Stimulated activated naive CD8-positive, alpha-beta T cell treated with anti-CD3 and anti-CD28 coated beads, Interleukin-15, Interleukin-2, amounts not matched to agents 100 U/mL and 50 U/mL, for 24 hours (primary cell): ENCODE measurements around the gene FOXL2.

Experiments used
- ATAC-seq: fragments of 150-1000 bp; cut with Tn5 transposase; one replicate; pipeline ENCODE4 v1.10.0; 2021
- DNase-seq: peaks from one replicate; pipeline ENCODE4 v3.0.0; 2021

FOXL2 gene

DNA sequence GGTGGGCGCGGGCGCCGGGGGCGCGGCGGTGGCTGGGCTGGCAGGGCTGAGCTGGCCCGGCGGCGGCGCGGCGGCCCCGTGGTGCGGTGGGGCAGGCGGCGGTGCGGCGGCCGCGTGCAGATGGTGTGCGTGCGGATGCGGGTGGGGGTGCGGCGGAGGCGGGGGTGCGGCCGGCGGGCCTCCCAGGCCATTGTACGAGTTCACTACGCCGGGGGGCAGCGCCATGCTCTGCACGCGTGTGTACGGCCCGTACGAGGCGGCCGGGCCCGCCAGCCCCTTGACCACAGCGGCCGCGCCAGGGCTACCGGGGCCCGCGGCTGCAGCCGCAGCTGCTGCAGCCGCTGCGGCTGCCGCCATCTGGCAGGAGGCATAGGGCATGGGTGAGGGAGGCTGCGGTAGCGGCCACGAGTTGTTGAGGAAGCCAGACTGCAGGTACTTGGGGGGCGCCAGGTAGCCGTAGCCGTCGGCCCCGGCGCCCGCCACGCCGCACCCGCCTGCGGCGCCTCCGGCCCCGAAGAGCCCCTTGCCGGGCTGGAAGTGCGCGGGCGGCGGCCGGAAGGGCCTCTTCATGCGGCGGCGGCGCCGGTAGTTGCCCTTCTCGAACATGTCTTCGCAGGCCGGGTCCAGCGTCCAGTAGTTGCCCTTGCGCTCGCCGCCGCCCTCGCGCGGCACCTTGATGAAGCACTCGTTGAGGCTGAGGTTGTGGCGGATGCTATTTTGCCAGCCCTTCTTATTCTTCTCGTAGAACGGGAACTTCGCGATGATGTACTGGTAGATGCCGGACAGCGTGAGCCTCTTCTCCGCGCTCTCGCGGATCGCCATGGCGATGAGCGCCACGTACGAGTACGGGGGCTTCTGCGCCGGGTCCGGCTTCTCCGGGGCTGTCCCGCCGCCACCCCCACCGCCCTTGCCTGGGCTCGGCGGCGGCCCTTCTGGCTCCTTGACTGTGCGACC, 951 bp downstream of the FOXL2 start:
- DNase-seq (no peak), ATAC-seq (no peak)

DNA sequence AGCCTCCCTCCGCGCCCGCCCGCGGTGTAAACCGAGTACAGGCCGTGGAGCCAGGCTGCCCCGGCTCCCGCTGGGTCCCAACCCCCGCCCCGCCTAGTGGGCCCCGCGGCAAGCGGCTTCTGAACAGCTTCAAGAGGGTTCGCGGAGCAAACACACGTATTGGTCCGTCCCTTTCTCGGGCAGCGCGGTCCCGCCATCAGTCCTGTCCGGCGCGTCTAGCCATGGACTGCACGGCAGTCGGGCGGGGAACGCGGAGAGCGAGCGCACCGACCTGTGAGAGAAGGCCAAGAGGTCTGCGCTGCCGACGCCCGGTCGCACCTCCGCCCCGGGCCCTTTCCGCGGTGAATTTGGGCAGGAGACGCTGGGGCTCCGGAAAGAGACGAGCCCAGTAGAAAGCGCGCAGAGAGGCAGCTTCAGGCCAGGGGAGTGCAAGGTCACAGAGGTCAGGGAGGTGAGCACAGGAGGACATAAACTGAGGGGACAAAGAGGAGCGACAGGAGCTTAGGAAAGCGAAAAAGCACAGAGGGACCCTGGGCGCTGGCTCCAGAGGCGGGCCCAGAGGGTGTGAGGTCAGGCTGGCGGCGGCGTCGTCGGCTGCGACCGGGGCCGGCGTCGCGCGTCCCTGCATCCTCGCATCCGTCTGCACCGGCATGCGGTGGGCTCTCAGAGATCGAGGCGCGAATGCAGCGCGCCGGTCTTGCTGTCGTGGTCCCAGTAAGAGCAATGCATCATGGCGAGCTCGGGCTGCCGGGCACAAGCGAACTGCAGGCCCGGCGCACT, 1.8 kb downstream of the FOXL2 start:
- no peak for ATAC-seq
- DNase-seq = peak; percentile 40

DNA sequence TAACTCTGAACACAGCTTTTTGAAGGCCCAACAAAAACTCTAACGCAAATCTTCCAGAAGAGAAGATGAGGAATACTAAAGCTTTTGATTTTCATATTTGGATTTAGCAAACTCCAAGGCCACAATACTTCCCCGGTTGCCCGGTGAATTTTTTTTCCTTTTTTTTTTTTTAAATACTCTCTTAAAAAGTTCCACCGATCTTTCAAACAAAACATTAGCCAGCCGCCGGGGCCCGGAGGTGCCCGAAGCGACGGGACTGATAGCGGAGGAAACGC, 2.3 kb downstream of the FOXL2 start:
- DNase-seq (no peak), ATAC-seq (no peak)

DNA sequence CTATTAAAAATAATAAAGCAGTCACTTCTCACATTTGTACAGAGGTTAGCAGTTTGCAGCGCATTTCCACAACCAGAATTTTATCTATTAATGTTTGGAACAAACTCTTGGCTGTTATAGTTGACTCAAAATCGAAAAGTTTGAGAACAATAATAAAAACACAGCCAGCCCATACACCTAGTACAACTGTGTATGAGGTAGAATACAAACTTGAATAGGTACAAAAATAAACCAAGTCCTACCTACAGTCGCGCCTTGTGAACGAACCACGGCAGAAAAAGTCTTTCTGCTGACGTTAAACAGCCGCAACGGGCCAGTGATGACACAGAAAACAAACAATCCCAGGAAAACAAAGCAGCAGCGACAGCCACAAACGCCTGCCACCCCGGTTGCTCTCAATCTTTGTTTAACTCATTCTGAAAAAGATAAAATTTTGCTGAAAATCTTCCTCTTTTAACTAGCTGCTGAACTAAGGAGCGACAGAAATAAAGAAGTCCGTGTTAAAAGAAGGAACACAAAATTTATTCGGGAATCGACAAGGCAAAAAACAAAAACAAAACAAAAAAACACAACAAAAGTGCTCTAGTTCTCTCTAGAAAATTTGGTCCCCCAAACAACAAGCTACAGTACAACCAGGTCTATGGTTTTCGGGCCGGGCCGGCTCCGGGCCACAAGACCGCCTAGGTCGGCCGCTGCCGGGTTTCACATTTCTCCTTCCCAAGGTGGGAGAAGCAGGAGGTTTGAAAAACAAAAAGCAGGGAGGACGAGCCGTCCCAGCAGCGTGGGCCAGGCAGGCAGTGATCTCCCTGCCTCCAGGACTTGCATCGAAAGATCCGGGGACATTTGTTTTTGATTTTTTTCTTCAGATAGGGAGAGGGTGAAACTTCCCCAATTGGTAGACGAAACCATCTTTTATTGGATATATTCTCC, 2.9 kb downstream of the FOXL2 start:
- ATAC-seq = no peak
- DNase-seq = no peak

DNA sequence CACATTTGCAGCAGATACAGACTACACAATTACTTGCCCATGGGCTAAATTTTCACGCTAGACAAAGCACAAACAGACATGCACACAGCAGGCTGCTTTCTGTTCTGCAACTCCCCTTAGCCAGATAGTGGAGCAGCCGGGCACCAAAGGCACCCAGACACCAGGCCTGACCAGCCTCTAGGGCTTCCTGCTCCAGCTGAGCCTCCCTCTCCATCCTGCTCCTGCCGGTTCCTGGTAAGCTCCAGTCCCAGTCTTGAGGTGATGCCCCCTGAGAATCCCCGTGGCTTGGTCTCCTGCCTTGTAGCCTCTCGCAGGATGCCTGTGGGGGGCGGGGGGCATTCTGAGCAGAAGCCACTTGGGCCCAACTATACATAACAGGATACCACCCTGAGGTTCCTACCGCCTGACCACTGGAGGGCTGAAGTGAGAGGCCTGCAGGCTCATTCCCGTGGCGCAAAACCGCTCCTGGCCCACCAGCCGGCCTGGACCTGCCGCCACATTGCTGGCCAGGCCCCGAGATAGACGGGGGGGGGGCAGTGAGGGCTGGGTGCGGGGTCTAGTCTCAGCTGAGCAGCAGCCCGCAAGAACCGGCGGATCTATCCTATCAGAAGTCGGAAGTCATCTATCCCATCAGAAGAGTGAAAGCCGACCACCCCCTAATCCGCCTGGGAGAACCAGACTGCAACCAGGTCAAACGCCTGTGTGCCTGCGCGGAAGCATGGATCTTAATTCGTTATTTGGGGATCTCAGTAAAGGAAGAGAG, 3.9 kb downstream of the FOXL2 start:
- ATAC-seq (no peak), DNase-seq (no peak)

DNA sequence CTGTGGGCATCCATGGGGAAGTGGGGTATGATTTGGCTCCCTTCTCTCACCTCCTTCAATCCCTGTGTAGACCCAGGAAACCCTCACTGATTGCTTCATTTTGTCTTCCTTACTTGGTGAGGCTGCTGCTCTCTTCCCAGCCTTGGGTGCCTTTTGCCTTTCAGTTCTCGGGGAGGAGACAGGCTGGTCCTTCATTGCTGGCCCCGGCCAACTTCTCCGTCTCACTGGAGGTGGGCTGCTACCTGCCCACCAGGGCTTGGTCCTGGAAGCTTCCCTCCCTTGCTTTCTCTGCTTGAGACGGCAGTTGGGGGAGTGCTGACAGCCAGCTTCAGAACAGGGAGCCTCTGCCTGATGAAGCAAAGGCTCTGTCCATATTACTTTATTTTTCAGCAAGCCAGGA, 4.7 kb downstream of the FOXL2 start:
- ATAC-seq = no peak
- DNase-seq = no peak

DNA sequence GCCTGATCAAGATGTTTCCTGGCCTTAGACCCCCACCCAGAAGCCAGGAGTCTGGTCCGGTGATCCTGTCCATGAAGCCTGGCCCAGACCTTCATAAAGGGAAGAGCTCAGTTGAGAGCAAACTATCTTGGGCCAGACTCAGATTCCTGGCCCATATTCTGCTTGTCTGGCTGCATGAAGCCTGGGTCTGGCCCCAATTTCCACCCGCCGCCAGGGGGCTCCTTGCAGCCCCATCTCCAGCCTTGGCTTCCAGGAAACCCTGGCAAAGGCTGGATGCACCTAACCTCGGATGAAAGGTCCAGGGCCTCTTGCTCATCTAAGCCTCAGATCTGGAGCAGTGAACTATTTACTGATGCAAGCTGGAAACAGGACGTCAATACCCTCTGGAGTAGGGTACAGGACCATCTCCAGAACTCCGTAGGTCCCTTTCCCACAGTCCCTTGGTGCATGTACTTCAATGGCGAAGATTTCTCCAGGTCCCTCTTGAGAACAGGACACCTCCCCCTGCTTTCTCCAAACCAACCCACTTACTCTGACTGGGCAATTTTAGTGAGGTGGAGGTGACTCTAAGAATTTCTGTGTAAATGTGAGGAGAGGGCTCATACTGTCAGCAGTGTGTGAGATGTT, 5.6 kb downstream of the FOXL2 start:
- DNase-seq = peak; percentile 57

DNA sequence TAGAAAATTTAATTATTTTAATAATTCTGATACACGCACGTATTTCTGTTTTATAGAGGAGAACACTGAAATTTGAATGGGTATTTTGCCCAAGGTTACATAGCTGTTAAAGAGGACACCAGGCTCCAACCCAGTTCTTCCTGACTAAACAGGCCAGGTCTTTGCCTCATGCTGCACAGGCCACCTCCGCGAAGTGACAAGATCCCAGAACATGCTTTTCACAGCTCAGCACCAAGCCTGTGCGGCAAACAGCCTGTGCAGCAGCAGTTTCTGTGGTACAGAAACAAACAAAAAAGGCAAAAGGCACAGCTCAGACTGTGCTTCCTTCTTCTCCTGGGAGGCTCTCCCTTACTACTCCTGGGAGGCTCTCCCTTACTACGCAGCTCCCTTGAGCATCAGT, 6.5 kb downstream of the FOXL2 start:
- ATAC-seq (no peak), DNase-seq (no peak)

More for the DNA sequence above, 5.6 kb downstream of the FOXL2 start:
- no peak for ATAC-seq

DNA sequence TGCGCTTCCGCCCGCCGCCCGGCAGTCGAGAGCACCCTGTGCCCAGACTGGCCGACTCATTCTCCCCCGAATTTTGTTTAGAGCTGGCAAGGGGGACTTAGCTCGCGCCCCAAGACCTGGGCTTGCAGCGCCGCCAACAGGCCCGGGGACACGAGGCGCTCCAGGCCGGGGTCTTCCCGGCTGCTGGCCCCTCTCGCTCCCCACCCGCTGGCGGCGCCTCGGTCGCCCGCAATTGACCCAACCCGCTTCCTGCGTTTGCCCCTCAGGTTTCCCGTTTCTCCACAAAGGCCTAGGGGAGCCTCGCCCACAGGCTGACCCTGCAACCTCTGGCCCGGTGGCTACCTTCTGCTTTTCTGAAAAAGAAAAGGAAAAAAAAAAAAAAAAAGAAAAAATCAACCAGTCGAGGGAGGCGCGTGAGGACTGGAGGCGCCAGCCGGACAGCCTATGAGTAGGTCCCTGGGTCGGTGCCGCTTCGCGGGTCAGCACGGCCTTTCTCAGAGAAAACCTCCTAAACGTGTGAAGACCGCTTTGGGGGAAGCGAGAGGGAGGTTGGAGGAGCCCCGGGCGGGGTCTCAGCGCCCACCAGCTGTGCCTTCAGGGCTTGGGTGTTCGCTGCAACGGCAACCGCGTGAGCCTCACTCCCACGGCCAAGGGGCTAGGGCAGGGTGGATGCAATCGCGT, 7.2 kb downstream of the FOXL2 start:
- ATAC-seq (no peak), DNase-seq (no peak)

DNA sequence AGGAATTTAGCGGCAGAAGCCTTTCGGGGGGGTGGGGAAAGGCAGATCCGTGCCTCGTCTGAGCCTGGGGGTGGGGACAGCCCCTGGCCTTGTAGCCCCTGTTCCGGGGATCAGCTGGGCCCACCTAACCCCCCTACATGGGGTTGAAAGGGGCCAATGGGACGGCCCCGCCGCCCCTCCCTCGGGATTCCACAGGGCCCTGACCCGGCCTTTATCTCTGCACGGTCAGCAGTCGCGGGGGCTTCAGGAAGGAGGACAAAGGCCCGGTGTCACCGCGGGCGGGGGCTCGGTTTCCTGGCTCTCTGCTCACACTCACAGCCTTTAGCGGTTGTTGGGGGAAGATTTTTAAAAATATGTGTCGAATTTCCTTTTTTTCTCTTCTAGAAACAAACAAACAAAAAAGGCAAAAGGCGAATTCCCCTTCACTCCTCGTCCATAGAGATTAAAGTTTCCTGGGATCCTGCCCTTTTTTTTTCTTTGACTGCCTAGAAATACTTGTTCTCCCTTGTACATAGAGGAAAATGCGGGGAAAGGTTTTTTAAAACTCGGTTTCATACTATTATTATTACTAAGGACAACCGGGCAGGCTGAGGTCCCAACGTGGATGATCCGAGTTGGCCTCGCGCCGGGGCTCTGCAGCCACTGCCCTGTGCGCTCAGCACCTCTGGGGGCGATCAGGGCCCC, 7.9 kb downstream of the FOXL2 start:
- ATAC-seq = no peak
- no peak for DNase-seq

DNA sequence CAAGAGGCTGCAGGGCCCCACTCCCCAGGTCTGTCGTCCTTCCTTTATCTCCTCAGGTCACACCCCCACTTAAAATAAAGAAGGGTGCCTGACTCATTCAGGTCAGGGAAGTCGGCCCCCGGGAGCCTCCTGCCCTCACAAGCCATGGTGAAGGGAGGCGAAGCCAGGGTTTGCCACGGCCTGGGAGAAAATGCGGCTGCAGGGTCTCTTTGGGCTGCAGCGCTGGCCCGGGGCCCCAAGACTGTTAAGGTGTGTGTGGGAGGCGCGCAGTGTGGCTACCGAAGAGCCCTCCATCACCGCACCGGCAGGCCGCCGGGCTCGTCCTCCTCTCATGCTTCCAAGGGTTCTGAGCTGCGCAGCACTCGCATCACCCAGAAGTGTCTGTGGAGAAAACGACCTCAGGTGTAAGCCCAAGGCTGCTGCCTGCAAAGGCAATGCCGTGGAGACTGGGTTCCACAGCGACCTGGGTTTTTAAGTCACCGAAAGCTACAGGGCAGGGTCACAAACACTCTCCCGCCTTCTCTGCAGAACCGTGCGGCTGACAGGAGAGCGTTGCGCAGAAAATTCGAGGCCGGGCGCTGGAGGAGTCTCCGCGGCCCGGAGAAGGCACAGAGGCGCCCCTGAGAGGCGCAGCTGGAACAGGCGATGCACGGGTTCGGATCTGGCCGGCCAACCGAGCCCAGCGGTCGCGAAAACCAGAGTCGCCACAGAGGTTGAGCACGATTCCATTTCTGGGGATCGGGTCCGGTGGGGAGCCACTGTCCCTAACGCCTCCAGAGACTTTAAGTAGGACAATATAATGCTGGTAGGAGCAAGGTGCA, 8.7 kb downstream of the FOXL2 start:
- ATAC-seq (no peak), DNase-seq (no peak)

DNA sequence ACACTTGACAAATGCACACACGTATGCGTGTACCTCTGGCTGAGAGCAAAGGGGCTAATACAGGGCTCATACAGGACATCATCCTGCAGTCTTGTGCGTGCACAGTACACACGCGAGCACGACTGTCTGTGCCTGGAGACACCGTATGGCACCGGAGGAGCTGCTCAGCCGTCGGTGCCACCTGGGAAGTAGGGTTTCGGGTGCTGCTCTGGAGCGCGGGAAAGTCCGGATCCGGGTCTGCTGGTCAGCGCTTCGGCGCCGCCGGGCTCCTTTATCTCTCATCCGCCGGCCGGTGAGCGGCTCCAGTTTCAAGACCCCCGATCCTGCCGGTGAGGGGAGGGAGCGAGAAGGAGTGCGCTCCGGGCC, 9.3 kb downstream of the FOXL2 start:
- DNase-seq (no peak), ATAC-seq (no peak)

DNA sequence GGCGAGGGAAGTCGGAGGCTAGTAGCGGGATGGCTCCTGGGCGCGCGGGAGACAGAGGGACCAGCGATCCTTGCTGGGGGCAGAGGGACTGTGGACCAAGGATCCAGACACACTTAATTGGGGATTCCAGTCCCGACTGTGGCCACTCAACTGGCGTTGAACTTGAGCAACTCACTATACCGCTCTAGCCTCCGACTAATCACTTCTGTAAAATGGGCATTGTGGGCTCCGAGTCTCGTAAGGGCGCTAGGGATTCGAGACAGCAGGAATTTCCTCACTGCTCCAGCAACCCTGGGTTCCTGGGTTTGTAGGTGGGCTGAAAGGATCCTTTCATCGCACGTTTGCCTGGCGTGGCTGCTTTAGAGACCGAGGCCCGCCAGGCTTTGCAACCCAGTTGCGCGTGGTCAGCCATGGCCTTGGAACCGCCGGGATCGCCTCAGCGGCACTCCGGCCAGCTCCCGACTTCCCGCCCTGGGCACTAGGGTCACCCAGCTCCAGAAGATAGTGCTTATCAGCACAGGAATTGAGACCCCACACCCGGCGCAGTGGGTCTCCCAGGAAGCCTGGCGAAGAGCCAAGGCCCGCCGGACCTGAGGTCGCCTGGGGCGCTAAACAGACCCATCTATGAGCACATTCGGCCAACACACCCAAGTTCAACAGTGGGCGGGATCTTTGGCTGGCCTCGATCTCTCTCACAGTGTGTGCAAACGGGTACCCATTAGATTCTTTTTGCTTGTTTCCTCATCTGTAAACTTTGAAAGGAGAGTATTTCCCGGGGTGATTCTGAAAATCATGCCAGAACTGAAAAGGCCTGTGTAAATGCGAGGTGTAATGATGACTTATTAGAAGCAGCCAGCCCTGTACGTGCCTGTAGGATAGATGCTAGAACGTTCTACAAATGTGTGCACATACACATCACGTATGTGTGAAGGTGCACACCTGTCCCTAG, 9.9 kb downstream of the FOXL2 start:
- ATAC-seq (no peak), DNase-seq (no peak)

DNA sequence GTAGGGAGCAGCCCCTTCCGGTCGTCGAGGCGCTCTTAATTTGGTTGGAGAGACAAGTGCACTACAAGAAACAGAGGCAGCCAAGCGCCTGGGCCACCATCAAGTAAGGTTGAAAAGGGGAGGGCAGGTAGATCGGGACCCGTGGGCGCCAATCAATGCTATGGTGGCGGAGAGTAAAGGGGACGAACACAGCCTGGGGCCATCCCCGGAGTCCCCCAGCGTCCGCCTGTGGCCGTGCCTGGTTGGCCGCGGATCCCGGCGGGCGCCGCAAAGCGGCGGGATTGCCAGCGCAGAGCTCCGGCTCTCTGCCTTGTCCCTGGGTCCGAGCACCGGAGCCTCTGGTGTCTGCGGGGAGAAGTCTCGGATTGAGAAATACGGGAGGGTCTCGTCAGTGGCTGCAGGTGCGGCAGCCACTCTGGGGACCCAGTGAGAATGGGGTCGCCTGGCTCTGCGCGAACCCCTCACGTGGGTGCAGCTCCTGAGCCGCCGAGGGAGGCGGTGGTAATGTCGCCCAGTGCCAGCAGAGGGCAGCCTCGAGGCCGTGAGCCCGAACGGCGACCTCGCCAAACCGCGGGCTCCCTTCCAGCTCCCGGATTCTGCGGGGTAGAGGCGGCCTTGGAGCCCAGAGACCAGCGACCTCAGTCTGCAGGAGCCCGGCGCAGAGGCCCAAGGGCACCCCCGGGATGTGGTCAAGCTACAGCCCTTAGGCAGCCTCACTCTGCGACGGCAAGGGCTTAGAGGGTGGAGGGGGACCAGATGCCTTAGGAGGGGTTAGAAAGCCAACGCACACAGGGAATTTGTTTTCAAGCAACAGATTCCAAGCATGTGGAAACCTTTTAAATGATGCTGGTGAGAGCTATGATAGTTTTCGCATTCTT, 10.8 kb downstream of the FOXL2 start:
- ATAC-seq (peak; percentile 75), DNase-seq (peak; percentile 82)

DNA sequence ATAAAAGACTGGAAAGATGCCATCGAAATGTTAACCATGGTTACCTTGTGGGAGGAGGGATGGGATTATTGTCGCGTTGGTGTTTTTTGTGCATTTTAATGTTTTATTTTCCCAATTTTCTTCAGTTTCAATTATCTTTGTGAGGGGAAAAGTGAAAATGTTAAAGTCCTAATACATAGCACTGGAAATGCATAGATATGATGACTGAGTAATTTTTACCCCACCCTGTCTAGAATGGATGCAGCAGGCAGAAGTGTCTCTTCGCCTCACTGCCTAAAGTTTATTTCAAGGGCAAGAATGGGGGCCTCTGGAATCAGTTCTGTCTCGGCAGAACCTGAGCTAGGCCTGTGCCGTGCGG, 11.5 kb downstream of the FOXL2 start:
- ATAC-seq (no peak), DNase-seq (no peak)

DNA sequence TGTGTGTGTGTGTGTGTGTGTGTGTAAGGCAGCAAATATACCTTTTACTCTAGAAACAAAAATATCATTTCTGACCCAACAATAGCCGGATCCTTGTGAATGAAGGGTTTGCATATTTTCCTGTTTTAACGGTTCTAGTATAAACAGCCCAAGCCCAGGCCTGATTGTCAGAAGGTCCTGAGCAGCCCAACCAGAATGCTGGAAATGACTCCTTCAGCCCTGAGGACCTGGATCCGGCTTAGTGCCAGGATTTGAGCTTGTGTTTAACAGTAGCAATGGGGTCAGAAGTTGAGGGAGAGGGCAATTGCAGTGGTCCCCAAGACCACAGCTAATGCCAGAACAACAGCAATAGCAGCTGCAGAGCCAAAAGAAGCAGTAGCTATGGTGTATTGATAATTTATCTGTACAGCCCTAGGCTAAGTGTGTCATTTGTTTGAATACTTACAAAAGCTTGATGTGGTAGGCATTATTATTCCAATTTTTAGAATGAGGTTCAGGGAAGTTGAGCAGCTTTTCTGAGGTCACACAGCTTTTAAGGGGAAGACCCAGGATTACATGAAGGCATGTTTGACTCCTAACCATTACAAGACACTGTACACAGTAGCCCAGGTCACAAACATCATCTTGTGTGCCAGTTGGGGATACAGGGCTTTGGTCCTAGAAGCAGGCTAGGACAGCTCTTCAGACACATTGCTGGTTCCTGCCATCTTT, 12.8 kb downstream of the FOXL2 start:
- DNase-seq (no peak), ATAC-seq (no peak)
